ENCODE data around the gene TRIM41.
A peak's percentile ranks its signal among the peaks of the same experiment; 100 is the strongest.
"Not testable (repeated sequence)": the region's sequence is repeated elsewhere in the genome, so short reads cannot be mapped to it uniquely, and the experiment has no call there.

The TRIM41 gene

GRCh38 chr5:181259283-181259682 is 36.2 kb downstream of the TRIM41 start:
- no peak for DNase-seq

GRCh38 chr5:181259974-181260719 is 37.1 kb downstream of the TRIM41 start:
- no peak for DNase-seq

- peak; percentile 86 for DNase-seq
Measured at GRCh38 chr5:181260720-181261319, 37.7 kb downstream of the TRIM41 start, which contains the start of gene TRIM52. Gene TRIM52, minus strand, starts transcription at chr5:181261143. Its CDS starts 330 bp downstream, at chr5:181260813.

GRCh38 chr5:181261320-181262049 is 38.4 kb downstream of the TRIM41 start:
- DNase-seq, result peak; percentile 69

- no peak for DNase-seq
Measured at GRCh38 chr5:181263633-181264032, 40.6 kb downstream of the TRIM41 start.

- no peak for DNase-seq
Measured at GRCh38 chr5:181265092-181265671, 42.1 kb downstream of the TRIM41 start.

- DNase-seq, result not testable (repeated sequence)
Measured at GRCh38 chr5:181267291-181267904, 44.3 kb downstream of the TRIM41 start.

- not testable (repeated sequence) for DNase-seq
Measured at GRCh38 chr5:181267907-181268306, 44.8 kb downstream of the TRIM41 start.

GRCh38 chr5:181271081-181271480 is 48.0 kb downstream of the TRIM41 start:
- DNase-seq, result no peak

GRCh38 chr5:181273433-181273744 is 50.3 kb downstream of the TRIM41 start:
- DNase-seq, result not testable (repeated sequence)

GRCh38 chr5:181280251-181280762 is 57.2 kb downstream of the TRIM41 start:
- DNase-seq, result no peak

- DNase-seq, result no peak
Measured at GRCh38 chr5:181281077-181281983, 58.2 kb downstream of the TRIM41 start.

GRCh38 chr5:181281984-181282316 is 58.9 kb downstream of the TRIM41 start:
- no peak for DNase-seq

GRCh38 chr5:181282415-181282814 is 59.3 kb downstream of the TRIM41 start:
- DNase-seq, result not testable (repeated sequence)

GRCh38 chr5:181282874-181283273 is 59.8 kb downstream of the TRIM41 start:
- DNase-seq, result no peak

- DNase-seq, result no peak
Measured at GRCh38 chr5:181283347-181283746, 60.3 kb downstream of the TRIM41 start.

GRCh38 chr5:181283841-181284755 is 61.0 kb downstream of the TRIM41 start:
- DNase-seq, result not testable (repeated sequence)
